Measurements from ENCODE around the gene RHOT1. TPM values are rescaled to one million over a fixed set of nuclear protein-coding genes. Genes with fewer than 3 reads are reported as not detected.
"Not testable (repeated sequence)": the region's sequence is repeated elsewhere in the genome, so short reads cannot be mapped to it uniquely, and the experiment has no call there.

The RHOT1 gene
- total and polyA plus RNA-seq, 12 donors, result 32.5 to 76.6 (median 48.5) TPM

DNA sequence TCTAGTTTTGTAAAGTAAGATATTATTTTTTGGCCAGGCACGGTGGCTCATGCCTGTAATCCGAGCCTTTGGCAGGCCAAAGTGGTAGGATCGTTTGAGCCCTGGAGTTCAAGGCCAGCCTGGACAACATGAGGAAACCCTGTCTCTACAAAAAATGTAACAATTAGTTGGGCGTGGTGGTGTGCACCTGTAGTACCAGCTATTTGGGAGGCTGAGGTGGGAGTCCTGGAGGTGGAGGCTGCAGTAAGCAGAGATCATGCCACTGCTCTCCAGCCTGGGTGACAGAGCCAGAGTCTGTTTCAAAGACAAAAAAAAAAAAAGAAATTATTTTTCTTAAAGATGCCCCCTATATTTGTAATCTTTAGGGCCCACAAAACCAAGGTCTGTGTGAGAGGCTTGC, 16.0 kb upstream of the RHOT1 start:
- H3K4me3 ChIP-seq, result no peak overlapping the region
- peak overlapping the region in 3 of 10 donors; percentile 91 to 93 (median 91) for H3K27ac ChIP-seq
- ATAC-seq (no peak), DNase-seq (no peak)
- intact Hi-C loops (cut with DNase I), result no loop called here
- H3K27me3 ChIP-seq, result no peaks in the 10 kb centered on the region
- WGBS, 2 donors, result 84 to 87% methylated on average over 4 of the region's 4 CpGs
- H3K36me3 ChIP-seq, result peaks cover 0 to 4% (median 0%) of the 10 kb centered on the region in 9 donors
- no peaks in the 10 kb centered on the region for H3K9me3 ChIP-seq
- peaks cover 0 to 23% (median 14%) of the 10 kb centered on the region in 9 donors for H3K4me1 ChIP-seq
- TF ChIP-seq, protein P1, sequence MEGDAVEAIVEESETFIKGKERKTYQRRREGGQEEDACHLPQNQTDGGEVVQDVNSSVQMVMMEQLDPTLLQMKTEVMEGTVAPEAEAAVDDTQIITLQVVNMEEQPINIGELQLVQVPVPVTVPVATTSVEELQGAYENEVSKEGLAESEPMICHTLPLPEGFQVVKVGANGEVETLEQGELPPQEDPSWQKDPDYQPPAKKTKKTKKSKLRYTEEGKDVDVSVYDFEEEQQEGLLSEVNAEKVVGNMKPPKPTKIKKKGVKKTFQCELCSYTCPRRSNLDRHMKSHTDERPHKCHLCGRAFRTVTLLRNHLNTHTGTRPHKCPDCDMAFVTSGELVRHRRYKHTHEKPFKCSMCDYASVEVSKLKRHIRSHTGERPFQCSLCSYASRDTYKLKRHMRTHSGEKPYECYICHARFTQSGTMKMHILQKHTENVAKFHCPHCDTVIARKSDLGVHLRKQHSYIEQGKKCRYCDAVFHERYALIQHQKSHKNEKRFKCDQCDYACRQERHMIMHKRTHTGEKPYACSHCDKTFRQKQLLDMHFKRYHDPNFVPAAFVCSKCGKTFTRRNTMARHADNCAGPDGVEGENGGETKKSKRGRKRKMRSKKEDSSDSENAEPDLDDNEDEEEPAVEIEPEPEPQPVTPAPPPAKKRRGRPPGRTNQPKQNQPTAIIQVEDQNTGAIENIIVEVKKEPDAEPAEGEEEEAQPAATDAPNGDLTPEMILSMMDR (IDR thresholded peaks at IDR 0.05), result no peak

DNA sequence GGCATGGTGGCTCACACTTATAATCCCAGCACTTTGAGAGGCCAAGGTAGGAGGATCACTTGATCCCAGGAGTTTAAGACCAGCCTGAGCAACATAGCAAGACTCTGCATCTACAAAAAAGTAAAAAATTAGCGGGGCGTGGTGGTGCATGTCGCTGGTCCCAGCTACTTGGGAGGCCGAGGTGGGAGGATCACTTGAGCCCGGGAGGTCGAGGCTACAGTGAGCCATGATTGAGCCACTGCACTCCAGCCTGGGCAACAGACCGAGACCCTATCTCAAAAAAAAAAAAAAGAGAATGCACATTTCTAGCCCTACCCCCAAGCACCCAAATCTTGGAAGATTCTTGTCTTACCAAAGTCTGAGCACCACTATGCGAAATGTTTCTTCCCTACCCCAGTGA, 15.6 kb upstream of the RHOT1 start:
- Histone ChIP-seq H3K9me3 (no peaks in the 10 kb centered on the region), H3K4me3 (peak overlapping the region in 8 of 10 donors; percentile 48 to 70 (median 64)), H3K27me3 (no peaks in the 10 kb centered on the region), H3K36me3 (peaks cover 0 to 4% (median 0%) of the 10 kb centered on the region in 9 donors), H3K27ac (peak overlapping the region; percentile 77 to 93 (median 90)), H3K4me1 (peaks cover 0 to 23% (median 14%) of the 10 kb centered on the region in 9 donors)
- TF ChIP-seq, protein P1 (IDR thresholded peaks at IDR 0.05), result no peak
- ATAC-seq (no peak), DNase-seq (no peak)
- intact Hi-C loops (cut with DNase I), result no loop called here
- WGBS, 2 donors, result 95 to 98% methylated on average over 8 of the region's 8 CpGs

DNA sequence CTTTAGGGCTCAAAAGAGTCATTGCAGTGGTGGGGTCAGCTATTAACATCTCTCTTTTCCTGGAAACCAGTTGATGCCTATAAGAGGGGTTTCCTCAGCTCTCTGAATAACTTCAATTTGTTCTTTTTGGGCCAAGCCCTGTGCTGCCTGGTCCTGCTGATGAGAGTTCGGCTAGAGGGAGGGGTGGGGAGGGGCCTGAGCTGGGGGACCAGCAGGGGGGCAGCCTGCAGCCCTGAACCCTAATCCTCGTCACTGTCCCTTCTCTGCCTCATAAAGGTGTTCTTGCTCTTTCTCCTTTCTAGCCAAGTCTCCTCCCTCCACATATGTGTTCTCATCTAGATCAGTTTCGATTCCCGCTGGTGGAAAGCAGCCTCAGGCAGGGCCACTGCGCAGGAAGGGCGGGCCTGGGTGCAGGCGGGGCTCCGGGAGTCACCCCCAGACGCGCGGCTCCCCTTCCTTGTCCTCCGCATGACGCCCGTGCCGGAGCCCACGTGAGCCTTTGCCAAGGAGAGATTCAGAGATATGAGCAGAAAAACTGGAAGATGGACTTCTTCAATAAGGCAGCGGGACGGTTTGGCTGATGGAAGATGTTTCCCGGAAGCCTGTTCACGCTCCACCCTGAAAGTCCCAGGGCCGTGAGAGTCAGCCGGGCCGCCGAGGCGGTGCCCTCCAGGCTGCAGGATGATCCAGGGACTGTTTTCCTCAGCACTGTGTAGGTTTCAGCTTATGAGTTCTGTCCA, 15.0 kb upstream of the RHOT1 start:
- intact Hi-C loops (cut with DNase I), result no loop called here
- Histone ChIP-seq H3K4me1 (peaks cover 0 to 23% (median 14%) of the 10 kb centered on the region in 9 donors), H3K27me3 (no peaks in the 10 kb centered on the region), H3K27ac (peak overlapping the region; percentile 77 to 93 (median 90)), H3K9me3 (no peaks in the 10 kb centered on the region), H3K36me3 (peaks cover 0 to 4% (median 0%) of the 10 kb centered on the region in 9 donors), H3K4me3 (peak overlapping the region; percentile 42 to 70 (median 62))
- TF ChIP-seq, protein P1 (IDR thresholded peaks at IDR 0.05), result no peak
- WGBS, 2 donors, result 0% methylated on average over 25 of the region's 25 CpGs
- peak; percentile 96 to 99 (median 97) for ATAC-seq
- DNase-seq, result peak; percentile 85 to 87

DNA sequence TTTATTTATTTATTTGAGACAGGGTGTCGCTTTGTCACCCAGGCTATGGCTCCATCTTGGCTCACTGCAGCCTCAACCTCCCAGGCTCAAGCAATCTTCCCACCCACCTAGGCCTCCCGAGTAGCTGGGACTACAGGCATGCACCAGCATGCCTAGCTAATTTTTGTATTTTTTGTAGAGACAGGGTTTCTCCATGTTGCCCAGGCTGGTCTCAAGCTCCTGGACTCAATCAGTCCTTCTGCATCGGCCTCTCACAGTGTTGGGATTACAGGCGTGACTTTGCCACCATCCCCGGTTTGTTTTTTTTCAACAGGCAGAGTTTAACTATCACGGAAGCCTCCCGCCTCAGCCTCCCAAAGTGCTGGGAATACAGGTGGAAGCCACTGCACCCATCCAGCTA, 13.8 kb upstream of the RHOT1 start:
- H3K27me3 ChIP-seq; H3K36me3 ChIP-seq; H3K9me3 ChIP-seq; ATAC-seq; DNase-seq; intact Hi-C loops (cut with DNase I): not testable (repeated sequence)
- H3K4me1 ChIP-seq, result peaks cover 0 to 23% (median 14%) of the 10 kb centered on the region in 9 donors
- peak overlapping the region in 7 of 10 donors; percentile 86 to 93 (median 91) for H3K27ac ChIP-seq
- 73 to 81% methylated on average over 7 of the region's 7 CpGs for WGBS, 2 donors
- peak overlapping the region in 9 of 10 donors; percentile 48 to 70 (median 63) for H3K4me3 ChIP-seq
